ENCODE data around the gene SMCO2.

GRCh38 chr12:27493260-27493940 lies 46.9 kb downstream of the SMCO2 start:
- TF ChIP-seq CTCF (IDR thresholded peaks at IDR 0.05; ENCODE audit: low read length) (no peak), EZH2 (optimal IDR thresholded peaks at IDR 0.05; ENCODE audit: low read depth, low read length) (no peak), EZH2phosphoT487 (IDR thresholded peaks at IDR 0.05; ENCODE audit: low read length) (no peak)

Data from MM.1S (cell line).